Lung microvascular endothelial cell (primary cell): ENCODE results near the gene CMIP. TPM values are rescaled to one million over a fixed set of nuclear protein-coding genes. Genes with fewer than 3 reads are reported as not detected.
"Not testable (repeated sequence)": the region's sequence is repeated elsewhere in the genome, so short reads cannot be mapped to it uniquely, and the experiment has no call there.

ENCODE experiments used
- DNase-seq, 2 donors: peaks; one replicate each; pipeline versions ENCODE4 v3.0.0 to v3.0.0-alpha.2; 2010; ENCODE audit warnings: low read depth in 2 of 2
- total RNA-seq: library from RNA; depleted of rRNA; stranded (reverse); fragments of >200 nt; gene quantifications from 2 replicates; pipeline ENCODE4 v1.2.1, GENCODE V29; 2014

The CMIP gene
- total RNA-seq, 1 donor from 2014 or later = 10.3 TPM

GRCh38 chr16:81562926-81563325 is 118.3 kb downstream of the CMIP start:
- DNase-seq = no peak

GRCh38 chr16:81564421-81564911 is 119.9 kb downstream of the CMIP start:
- DNase-seq = no peak

GRCh38 chr16:81565321-81566028 is 120.9 kb downstream of the CMIP start:
- peak in 1 of 2 donors; percentile 11 for DNase-seq

GRCh38 chr16:81566086-81567007 is 121.7 kb downstream of the CMIP start:
- no peak for DNase-seq

- DNase-seq = no peak
Measured at GRCh38 chr16:81567087-81567486, 122.5 kb downstream of the CMIP start.

GRCh38 chr16:81567987-81568748 is 123.6 kb downstream of the CMIP start:
- peak in 1 of 2 donors; percentile 31 for DNase-seq

GRCh38 chr16:81568749-81569087 is 124.1 kb downstream of the CMIP start:
- DNase-seq = no peak

GRCh38 chr16:81569361-81570034 is 124.9 kb downstream of the CMIP start:
- DNase-seq = no peak

- no peak for DNase-seq
Measured at GRCh38 chr16:81570151-81570846, 125.7 kb downstream of the CMIP start.

GRCh38 chr16:81571175-81571574 is 126.6 kb downstream of the CMIP start:
- no peak for DNase-seq

GRCh38 chr16:81571592-81572385 is 127.2 kb downstream of the CMIP start:
- DNase-seq = no peak

- no peak for DNase-seq
Measured at GRCh38 chr16:81572386-81573144, 128.0 kb downstream of the CMIP start.

- DNase-seq = no peak
Measured at GRCh38 chr16:81573533-81574020, 129.0 kb downstream of the CMIP start.

- DNase-seq = no peak
Measured at GRCh38 chr16:81574168-81574567, 129.6 kb downstream of the CMIP start.

- no peak for DNase-seq
Measured at GRCh38 chr16:81575307-81575706, 130.7 kb downstream of the CMIP start.

GRCh38 chr16:81575834-81576233 is 131.2 kb downstream of the CMIP start:
- DNase-seq = no peak

- DNase-seq = no peak
Measured at GRCh38 chr16:81576696-81577095, 132.1 kb downstream of the CMIP start.

- not testable (repeated sequence) for DNase-seq
Measured at GRCh38 chr16:81577272-81577671, 132.7 kb downstream of the CMIP start.

GRCh38 chr16:81578076-81578475 is 133.5 kb downstream of the CMIP start:
- no peak for DNase-seq
